GM18511 (cell line): ENCODE data around the gene CDHR5.

Experiments used
- ATAC-seq: cut with Tn5 transposase; IDR thresholded peaks from one replicate; pipeline ENCODE4 v1.9.1; 2021; ENCODE audit warnings: mild to moderate bottlenecking, moderate library complexity; ENCODE audit not compliant: unreplicated experiment

The CDHR5 gene

GRCh38 chr11:646214-646613 lies 21.5 kb upstream of the CDHR5 start:
- no peak for ATAC-seq

DNA sequence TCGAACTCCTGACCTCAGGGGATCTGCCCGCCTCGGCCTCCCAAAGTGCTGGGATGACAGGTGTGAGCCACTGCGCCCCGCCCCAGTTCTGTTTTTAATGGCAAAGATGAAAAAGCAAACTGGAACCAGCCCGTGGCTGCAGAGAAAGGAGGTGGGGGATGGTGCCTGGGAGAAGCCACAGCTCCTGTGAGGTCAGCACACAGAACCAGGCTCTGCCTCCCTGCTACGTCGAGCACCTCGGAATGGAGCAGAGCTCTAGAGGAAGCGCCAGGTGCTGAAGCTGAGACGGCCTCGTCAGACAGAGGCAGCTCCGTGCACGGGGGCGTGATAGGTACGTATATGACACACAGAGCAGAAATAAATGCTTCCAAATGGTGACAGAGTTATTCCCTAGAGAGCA lies 20.8 kb upstream of the CDHR5 start:
- no peak for ATAC-seq

DNA sequence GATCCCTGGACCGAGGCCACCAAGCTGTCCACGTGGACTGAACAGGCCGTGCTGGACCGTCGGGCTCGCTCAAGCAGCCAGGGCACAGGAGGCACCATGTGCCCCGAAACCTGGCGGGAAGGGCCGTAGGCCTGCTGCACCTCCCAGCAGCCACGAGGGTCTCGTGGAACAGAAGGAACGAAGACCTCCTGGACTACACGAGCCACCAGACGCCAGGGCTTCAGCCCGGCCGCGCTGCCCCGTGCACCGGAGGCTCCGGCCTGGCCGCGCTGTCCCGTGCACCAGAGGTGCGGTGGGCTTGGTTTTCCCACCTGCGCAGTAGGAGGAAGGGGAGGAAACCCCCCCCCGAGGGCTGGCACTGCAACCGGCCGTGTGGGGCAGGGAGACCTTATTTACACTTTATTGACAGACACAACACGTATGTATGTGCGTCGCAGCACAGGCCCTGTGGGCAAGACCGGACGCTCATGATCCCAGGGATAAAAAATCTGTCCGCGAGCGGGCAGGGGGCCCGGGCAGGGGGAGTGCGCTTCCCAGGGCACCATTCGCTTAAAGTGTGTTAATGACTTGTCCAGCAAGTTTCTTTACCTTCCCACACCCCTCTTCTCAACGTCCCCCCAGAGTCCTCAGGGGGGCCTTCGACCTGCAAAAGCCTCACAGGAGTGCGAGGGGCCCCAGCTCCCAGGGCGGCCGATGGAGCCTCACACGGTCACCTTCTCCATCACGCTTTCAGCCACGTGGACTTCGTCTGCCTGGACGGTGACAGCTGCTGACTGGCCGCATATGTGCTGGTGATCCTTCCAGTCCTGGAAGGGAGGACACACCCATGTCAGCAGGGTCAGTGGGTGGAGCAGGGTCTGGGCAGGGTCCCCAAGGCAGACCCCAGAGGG lies 19.3 kb upstream of the CDHR5 start:
- no peak for ATAC-seq

- ATAC-seq, result no peak
These were observed 18.6 kb upstream of the CDHR5 start for GRCh38 chr11:643366-643765.

DNA sequence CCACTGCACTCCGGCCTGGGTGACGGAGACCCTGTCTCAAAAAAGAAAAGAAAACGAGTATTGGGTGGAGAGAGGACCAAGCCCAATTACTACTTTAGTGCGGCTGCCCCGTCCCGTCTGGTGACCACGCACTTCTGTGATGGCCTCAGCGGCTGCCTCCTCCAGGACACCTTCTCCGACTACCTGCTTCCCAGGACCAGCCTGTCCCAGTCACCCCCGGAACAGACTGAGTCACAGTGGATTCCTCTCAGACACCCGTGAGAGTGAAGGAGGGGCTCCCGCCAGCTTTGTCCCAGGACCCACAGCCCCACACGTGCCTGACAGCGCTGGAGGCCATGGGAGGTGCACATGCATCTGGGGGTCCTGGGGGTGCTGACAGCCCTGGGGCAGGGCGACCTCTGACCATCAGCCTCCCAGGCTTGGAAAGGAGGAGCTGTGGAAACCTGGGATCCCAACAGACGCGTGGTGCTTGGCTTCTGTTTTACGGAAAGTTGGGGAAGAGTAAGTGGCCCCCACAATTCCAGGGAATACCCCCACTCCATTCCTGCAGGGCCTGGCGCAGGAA lies 17.1 kb upstream of the CDHR5 start:
- ATAC-seq, result no peak

DNA sequence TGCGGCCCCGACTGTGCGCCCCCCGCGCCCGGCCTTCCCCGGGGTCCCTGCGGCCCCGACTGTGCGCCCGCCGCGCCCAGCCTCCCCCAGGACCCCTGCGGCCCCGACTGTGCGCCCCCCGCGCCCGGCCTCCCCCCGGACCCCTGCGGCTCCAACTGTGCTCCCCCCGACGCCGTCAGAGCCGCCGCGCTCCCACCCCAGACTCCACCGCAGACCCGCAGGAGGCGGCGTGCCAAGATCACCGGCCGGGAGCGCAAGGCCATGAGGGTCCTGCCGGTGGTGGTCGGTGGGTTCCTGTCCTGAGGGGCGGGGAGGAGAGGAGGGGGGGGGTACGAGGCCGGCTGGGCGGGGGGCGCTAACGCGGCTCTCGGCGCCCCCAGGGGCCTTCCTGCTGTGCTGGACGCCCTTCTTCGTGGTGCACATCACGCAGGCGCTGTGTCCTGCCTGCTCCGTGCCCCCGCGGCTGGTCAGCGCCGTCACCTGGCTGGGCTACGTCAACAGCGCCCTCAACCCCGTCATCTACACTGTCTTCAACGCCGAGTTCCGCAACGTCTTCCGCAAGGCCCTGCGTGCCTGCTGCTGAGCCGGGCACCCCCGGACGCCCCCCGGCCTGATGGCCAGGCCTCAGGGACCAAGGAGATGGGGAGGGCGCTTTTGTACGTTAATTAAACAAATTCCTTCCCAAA lies 15.4 kb upstream of the CDHR5 start:
- no peak for ATAC-seq

DNA sequence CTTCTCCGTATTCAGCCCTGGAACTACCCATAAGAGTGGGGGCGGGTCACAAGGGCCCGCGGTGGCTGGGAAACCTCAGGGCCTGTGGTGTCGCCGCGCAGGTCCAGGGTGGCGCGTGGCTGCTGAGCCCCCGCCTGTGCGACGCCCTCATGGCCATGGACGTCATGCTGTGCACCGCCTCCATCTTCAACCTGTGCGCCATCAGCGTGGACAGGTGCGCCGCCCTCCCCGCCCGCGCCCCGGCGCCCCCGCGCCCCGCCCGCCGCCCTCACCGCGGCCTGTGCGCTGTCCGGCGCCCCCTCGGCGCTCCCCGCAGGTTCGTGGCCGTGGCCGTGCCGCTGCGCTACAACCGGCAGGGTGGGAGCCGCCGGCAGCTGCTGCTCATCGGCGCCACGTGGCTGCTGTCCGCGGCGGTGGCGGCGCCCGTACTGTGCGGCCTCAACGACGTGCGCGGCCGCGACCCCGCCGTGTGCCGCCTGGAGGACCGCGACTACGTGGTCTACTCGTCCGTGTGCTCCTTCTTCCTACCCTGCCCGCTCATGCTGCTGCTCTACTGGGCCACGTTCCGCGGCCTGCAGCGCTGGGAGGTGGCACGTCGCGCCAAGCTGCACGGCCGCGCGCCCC lies 14.7 kb upstream of the CDHR5 start:
- no peak for ATAC-seq

GRCh38 chr11:638631-639331 lies 14.0 kb upstream of the CDHR5 start:
- no peak for ATAC-seq

- no peak for ATAC-seq
These were observed 13.1 kb upstream of the CDHR5 start for GRCh38 chr11:637593-638521.

DNA sequence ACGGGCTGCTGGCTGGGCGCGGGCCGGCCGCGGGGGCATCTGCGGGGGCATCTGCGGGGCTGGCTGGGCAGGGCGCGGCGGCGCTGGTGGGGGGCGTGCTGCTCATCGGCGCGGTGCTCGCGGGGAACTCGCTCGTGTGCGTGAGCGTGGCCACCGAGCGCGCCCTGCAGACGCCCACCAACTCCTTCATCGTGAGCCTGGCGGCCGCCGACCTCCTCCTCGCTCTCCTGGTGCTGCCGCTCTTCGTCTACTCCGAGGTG lies 12.5 kb upstream of the CDHR5 start:
- ATAC-seq, result no peak

- no peak for ATAC-seq
These were observed 12.0 kb upstream of the CDHR5 start, which contains the start of gene DRD4 for GRCh38 chr11:636511-637332. Gene DRD4 (plus strand): TSS chr11:637269. CDS start chr11:637305, 36 bp downstream.

DNA sequence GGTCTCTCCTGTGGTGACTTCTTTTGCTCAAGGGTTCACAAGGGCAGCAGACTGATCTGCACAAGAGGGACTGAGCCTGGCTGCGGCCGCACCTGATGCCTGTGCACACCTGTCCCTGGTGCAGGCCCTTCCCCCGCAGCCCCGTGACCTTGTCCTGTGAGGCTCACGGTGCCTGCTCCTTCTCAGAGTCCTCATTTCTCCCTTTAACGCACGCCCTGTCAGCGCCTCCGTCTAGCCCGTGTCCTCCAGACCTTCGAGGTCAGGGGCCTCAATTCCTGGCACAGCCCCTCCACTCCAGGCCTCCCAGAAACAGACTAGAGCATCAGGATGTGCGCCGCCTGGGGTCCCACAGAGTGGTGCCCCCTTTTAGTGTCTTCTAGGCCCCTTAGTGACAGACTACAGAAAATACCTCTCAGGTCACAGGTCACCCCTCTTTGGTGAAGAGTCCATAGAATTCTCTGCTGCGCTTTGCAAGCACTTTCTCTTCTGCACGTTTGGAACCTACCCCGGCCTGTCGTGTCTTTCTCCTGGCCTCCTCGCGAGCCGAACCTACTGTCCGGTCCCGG lies 11.3 kb upstream of the CDHR5 start:
- ATAC-seq, result no peak

- no peak for ATAC-seq
These were observed 6.1 kb upstream of the CDHR5 start for GRCh38 chr11:630871-631270.

GRCh38 chr11:629237-629583 lies 4.5 kb upstream of the CDHR5 start:
- ATAC-seq, result no peak

DNA sequence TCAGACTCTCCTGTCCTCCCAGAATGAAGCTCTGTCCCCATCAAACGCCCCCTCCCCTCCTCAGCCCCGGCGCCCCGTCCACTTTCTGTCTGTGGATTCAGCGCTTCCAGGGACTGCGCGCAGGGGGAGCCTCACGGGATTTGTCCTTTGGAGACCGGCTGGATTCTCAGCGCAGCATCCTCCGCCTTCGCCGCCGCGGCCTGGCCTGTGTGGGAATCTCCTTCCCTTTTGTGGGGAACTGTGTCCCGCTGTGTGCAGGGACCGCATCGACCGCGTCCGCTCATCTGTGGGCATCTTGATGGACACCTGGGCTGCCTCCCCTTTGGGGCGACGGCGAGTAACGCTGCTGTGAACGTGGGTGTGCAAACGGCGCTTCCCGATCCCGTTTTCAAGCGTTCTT lies 3.3 kb upstream of the CDHR5 start:
- ATAC-seq, result no peak

- no peak for ATAC-seq
These were observed 2.5 kb upstream of the CDHR5 start for GRCh38 chr11:627308-627576.

DNA sequence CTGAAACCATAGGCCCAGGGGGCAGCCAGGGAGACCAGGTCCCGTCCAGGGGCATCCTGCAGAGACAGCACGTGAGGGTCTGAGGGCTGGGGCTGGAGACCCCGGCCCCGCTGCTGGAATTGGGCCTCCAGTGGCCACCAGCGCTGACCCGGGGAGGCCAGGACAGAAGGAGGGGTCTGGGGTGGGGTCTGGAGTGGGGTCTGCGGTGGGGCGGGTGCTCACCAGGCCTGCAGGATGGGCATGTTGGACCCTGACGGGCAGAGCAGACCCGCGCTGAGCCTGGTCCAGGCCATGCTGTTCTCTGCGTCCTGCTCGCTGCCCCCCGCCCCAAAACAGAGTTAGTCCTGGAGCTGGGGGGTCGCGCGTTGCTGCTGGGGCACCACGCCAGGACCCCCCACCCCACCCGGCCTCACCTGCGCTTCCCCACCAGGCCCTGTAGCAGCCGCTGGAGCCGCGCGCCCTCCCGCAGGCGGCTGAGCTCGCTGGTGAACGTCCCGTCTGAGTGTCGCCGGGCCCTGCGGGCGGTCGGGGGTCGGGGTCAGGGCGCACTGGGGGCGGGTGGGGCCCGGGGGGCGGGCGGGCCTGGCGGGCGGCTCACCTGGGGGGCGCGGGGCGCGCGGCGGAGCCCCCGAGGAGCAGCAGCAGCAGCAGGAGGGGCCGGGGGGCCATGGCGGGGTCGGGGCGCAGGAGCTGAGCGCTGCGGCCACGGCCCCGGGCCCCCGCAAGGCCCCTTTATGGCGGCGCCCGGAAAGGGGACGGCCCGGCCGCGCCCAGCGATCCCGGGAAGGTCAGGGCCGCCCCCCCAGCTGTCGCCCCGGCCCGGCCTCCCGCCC lies 1.9 kb upstream of the CDHR5 start, which contains the start of gene SCT:
SCT (minus strand) TSS at position 707 of the 833 bp plus-strand sequence; CDS start at position 669, 38 bp downstream.
- ATAC-seq, result no peak

GRCh38 chr11:625636-626268 lies 997 bp upstream of the CDHR5 start:
- no peak for ATAC-seq
